GM19023 (cell line): ENCODE data around the gene TLX2.

Experiments used
- ATAC-seq: cut with Tn5 transposase; IDR thresholded peaks from one replicate; pipeline ENCODE4 v1.9.1; 2021; ENCODE audit warnings: mild to moderate bottlenecking, moderate library complexity; ENCODE audit not compliant: unreplicated experiment

The TLX2 gene

DNA sequence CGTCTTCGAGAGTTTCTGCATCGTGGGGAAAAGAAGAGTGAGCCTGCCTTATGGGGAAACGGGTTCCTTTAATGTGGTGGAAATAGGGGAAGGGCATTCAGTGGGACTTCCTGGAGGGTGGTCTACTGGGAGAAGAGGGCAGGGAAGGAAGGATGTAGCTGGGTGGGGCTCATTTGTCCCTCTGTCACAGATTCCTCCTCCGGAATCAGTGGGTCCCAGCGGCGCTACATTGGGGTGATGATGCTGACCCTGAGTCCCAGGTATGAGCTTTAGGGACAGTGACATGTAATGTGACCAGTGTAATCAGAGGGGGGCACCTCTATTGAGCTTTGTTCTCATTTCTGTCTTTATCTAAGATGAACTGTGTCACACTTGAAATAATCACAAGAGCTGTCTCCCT lies 17.4 kb downstream of the TLX2 start:
- ATAC-seq = no peak

DNA sequence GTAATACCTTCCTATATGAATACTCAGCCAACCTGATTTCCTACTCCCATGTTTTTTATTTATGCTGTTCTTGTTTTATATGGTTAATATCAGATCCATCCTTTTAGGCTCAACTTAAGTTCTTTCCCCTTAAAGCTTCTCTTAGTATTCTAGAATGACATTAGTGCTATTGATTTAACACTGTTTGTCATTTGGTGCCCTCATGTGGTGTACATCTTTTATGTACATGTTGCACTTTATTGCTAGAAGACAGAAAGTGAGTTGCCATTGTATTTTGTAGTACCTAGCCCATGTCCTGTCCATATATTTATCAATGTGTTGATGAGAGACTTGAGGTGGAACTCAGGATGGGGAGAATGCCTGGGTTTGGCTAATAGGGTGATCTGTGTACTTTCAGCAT lies 18.0 kb downstream of the TLX2 start:
- ATAC-seq = no peak

DNA sequence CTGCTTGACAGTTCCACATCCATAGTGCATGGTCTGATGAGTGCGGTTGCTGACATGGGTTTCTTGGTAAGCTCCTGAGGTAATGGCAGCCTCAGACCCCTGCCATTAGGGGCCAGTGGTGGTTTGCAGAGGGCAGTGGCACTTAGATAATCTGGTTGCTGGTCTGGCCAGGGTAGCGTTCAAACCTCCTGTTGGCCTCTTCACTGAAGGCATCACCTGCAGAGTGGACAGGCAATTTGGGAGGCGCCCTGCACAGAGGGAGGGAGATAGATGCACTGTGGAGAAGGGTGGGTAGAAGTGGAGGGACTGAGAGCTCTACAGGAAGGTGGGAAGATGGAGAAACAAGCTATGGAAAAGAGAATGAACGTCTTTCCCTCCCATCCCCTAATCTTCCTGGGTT lies 19.2 kb downstream of the TLX2 start:
- ATAC-seq = no peak

DNA sequence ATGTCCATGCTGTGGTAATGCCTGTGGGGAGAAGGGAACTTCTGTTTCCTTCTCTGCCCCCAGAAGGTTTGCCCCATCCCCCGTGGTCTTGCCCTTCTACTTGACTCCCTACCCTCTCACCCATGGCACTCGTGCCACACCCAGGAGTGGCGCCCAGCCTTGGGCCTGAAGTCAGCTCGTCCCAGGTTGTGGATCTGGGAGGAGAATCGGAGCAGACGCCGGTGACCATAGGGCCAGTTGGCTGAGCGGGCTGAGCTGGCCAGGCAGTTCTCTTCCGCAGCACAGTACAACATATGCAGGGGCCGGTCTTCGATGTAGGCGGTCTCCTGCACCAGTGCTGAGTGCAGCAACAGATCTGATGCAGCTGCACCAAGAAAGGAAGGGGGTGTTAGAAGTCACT lies 20.2 kb downstream of the TLX2 start:
- ATAC-seq = no peak

DNA sequence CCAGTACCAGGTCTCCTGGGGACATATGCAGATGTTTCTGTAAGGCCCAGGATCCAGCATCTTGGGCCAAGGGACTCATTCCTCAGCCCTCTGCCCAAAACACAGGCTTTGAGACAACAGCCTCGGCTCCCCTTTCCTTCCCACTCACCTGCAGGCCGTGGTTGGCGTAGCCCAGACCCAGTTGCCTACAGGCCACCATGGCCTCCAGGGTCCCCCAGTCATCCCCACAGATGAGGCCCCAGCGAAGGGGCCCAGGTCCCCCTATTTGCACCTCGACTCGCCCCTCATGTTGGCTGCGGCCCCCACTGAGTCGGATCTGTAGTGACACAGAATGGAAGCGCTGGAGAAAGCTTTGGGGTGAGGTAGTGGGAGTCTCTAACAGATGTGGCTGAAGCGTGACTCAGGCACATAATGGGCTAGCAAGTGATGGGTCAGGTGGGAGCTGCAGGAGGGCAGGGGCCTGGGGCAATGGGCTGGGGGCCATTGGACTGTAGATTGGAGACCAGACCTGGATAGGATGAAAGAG lies 21.3 kb downstream of the TLX2 start:
- no peak for ATAC-seq

DNA sequence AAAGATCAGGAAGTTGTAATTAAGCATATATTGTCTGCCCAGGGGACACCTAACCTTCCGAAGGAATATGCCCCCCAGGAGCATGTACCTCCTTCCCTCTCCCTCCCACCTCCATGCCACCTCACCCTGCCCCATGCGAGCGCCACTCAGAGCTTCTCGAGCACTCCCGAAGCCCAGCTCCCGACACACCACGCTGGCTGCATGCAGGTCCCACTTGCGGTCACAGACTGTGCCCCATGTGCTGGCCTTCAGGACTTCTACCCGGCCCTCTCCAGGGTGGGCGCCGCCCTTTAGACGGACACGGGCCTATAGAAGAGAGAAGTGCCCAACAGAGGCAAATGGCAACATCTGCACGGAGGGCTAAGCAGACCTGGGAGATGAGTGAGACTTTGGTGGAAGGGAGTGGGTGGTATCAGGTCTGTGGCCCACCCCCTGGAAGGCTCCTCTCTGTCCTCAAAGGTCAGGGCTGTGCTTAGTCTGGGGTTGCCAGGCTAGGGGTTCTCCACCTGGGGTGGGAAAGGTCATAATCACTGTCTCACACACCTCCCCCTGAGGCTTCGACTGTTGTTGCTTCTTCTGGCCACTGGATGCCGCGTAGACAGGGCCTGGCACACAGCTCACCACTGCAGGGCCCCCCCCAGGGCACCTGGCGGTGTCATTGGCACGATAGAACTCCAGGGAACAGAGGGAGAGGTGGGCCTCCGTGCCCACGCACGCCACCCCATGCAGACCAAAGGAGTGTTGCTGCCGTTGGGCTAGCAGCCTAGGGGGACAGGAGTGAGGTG lies 22.1 kb downstream of the TLX2 start:
- no peak for ATAC-seq

DNA sequence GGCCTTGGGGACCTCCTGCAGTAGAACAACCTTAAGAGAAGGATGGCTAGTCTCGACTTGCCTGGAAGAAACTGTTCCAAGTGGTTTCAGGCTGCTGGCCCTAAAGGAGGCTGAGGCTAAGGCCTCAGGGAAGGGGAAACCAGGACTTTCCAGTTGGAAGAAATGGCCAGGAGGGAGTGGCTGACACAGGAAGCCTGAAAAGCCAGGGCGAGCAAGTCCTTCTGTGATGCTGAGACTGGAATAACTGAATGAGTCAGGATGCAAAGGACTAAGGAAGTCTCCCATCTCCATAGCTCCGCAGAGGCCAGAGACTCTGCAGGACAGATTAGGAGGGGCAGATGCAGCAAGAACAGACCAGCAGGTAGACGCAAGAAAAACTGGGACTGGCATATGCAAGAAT lies 22.9 kb downstream of the TLX2 start:
- no peak for ATAC-seq

DNA sequence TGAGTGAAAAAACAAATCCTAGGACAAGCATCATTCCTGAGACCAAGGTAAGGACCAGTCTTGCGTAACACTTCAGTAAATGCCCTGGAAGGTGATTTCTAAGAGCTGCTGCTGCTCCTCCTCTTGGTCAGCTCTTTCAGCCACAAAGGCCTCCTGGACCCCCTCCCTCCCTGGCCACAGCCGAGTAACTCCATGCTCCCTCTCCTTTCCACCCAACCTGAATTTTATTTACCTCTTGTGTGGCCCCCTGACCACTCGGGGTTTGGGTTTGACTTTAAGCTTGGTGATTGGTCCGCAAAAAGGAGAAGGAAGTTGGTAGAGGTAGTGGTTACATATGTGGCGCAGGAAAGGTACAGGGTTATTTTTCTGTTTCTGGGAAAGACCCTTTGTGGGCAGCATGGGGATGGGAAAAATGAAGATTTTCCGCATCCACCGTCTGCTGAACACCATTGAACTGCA lies 24.7 kb downstream of the TLX2 start:
- peak; percentile 49 for ATAC-seq

DNA sequence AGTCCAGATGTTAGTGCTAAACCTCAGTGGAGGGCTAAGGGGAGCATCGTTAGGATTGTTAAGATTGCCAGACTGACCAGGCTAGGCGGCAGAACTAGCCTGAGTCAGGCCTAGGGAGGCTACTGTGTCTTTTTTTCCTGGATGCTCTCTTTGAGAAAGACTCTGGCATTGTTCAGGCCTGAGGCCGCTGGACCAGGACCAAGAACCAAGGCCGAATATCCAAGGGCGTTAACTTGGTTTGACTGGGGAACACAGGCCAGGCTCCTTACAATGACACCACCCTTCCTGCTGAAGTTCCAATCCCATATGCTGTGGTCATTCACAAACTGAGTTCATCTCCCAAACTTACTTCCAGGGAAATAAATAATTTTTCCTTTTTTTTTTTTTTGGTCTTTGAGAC lies 26.0 kb downstream of the TLX2 start:
- no peak for ATAC-seq

DNA sequence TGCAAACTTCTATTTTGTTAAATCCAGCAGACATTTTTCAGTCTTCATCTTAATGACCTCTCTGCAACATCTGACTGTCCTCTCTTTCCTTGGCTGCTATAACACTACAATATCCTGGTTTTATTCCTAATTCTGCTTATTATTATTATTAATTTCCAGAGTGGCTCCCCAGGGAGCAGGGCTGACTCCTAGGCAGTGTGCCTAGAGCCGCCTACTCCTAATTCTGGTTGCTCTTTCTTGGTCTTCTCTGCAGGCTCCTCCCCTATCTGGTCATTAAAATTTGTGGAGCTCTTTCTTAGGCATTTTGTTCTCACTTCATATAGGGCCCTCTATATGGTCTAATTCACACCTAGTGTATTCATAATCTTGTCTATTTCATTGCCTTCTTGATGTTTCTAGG lies 28.7 kb downstream of the TLX2 start:
- no peak for ATAC-seq

DNA sequence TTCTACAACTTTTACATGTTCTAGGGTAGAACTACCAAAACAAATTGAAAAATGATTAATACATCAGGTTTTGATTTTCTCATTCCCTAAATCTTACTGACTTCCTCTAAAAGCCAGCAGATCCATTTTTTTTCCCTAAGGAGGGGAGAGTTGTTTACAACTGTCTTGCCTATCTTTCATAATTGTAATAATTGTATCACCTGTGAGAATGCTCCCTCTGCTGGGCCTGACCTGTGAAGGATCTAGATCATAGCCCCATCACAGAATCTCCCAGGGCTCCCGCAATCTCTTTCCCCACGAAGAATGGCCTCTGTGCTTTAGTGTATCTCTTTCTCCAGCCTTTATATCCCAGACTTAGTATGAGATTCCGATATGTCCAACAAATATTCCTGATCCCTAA lies 30.4 kb downstream of the TLX2 start:
- no peak for ATAC-seq

DNA sequence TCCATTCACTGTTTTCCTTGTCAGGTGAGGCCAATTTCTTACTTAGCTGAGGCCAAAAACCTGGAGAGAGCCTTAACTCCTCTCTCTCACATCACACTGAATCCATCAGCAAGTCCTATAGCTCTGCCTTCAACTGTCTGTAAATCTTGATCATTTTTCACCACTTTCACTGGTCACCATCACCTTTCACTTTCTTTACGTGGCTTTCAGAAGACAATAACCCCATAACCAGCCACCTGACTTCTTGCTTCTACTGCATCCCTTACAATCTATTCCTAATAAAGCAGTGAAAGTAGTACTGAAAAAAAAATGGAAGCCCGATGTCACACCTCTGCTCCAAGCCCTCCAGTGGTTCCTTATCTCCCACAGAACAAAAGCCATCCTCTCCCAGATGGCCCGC lies 31.8 kb downstream of the TLX2 start:
- no peak for ATAC-seq

DNA sequence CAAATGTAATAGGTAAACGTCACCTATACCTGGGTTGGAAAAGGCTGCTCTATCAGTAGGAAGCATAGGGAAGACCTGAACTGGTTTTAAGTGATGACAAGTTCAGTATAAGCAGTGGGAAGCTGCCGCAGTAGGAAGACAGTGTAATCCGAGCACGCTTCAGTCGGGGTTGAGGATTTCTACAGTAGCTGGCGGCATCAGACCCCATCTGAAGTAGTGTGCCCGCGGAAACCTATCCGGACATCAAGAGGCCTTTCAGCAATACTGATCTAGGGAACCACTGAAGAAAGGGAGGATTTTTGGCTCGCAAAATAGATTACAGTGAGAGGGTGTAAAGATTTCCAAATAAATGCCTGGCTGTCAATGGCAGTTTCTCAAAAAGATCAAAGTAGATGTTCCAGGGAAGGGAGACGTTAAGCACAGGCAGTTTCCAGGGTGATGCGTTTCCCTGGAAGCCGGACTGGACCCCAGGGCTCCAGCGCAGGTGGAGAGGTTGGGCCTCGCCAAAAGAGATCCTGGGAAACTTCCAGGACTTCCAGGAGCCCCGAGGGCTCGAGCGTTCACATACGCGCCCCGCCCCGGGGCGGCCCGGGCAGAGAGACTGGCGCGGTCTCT lies 34.1 kb downstream of the TLX2 start:
- no peak for ATAC-seq

DNA sequence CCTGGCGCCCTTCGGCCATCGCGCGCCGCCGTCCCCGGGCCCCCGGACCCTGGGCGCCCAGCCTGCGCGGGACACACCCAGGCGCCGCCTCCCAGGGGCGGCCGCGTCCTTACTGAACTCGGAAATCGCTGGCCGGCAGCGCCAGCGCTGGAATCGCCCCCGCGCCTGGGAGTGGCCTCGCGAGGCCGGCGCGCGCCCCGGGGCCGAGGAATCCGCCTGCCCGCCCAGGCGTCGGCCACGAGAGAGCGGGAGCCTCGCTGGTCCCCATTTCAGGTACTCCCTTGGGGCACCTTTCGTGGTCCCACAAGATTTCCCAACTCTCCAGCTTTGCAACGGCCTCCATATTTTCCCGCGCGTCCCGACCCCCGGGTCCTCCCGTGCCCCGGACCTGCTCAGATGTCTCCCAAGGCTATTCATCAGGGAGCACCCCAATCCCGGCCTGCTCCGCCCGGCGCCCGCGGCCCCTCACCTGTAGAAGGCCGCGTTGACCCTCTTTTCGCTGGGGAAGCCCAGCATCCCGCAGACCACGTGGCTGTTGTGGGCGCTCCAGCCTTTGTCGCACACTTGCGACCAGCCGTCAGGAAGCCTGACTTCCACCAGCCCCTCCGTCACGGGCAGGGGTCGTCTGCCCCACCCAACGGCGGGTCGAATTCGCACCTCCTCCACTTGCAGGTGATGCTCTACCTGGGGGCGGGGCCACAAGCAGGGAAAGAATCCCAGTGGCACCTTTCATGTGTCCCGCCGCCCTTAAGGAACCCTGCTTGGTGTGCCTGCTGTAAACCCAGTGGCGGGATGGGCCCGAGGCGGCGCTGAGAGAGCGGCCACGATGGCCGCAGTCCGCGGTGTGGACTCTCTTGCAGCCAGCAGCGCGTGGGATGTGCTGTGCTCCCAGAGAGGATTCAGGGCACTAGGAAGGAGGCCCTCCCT lies 34.9 kb downstream of the TLX2 start:
- peak; percentile 38 for ATAC-seq

DNA sequence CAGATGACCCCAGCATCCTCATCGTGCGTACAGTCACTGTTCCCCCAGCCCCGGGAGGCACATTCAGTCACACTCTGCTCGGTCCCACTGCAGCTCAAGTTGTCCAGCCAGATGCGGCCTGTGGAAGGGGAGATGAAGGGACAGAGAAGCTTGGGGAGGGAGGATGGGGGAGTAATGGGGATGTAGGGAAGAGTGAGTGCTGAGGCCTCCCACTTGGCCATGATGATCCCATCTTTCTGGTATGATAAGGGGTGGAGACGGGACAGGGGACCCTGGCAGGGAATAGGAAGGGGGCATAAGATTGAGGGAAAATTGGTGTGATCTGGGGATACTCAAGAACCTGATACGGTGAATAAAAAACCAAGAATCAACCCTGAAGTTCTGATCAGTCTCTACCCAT lies 36.0 kb downstream of the TLX2 start:
- ATAC-seq = no peak

DNA sequence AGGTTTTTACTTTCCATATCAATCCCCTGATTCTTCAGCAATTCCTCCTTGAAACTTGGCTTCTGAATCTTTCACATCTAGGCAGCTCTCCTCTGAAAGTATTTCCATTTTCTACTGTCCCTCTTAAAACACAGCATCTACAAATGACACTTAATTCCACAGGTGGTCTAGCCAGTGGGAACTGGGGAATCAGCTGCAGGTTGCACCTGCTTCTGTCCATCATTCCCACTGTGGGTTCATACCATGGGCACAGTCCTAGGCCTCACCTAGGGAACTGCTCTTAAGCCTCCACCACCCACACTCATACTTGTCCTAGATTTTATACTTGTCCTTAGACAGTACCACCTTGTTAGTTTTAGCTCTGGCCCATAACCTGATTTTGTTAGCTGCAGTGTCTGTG lies 37.3 kb downstream of the TLX2 start:
- ATAC-seq = no peak

DNA sequence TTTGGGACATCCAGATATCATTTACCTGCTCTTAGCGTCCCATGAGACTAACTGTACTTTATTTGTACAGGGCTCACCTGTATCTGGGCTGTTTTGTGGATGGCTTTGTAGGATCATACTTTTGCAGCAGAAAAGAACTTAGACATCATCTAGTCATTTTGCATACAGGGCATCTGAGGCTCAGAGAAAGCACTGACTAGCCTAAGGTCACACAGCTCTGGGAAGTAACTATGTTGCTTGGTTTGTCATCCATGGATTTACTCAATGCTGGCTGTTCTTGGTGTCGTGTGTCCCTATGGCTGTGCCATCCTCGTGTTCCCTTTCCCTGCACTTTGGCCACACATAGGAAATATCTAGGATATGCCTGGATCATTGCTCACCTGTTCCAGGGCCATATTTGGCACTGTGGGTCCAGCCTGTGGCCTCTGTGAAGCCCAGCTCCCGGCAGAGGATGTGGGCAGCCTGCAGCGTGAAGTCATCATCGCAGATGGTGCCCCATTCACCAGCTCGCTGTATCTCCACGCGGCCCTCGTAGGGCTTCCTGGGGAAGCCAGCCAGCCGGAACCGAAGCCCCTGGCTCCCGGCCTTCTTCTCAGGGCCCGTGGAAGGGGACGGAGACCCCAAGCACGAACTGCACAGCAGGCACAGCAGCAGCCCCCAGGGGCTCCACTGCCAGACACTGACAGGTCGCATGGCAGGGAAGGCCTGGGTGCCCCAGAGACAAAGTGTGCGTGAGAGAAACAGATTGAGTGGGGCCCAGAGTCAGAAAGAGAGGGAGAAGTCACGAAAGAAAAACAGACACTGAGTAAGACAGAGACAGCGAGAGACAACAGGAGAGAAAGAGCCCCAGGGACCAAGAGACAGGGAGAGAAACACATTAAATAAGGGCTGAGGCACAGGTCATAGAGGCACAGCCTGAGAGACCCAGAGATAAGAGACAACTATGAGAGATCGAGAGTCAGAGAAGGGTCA lies 38.0 kb downstream of the TLX2 start:
- ATAC-seq = no peak

DNA sequence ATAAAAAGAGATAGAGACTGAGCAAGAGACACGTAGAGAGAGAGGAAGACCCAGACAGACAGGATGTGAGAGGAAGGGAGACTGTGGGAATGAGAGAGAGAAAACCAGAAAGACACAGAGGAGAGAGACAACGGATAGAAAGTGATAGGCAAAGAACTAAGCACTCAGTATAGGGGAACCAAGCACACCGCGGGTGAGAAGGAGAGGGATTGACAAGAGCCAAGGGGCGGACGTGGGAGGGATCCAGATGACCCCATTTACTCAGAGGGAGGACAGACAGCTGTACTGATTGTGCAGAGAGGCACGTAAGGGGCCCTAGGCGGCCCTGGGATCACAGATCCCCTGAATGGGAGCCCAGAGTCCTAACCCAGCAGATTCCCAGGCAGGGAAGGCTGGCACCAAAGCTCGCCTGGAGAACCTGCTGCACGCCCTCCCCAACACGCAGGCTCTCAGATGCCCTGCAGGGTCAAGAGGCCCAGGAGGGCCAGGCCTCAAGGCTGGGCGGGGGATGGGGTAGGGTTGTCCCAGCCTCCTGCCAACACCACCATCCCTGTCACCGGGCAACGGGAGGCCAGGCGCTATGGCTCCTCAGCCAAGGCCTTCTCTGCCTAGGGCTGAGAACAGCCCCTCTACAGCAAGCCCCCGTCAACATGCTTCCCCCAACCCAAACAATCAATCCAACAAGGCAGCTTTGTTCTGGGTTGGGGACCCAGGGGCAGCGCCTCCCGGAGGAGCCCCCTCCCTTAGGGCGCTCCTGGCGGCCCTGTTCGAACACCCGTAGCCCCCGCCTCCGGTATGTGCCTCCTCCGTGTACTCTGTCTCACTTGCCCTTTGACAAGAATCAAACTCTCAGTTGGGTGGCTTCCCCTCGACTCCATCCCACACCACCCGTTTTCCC lies 38.9 kb downstream of the TLX2 start:
- ATAC-seq = no peak
